Esophagus (tissue), 2 donors: ENCODE results near the gene TPSAB1. TPM values are rescaled to one million over a fixed set of nuclear protein-coding genes. Genes with fewer than 3 reads are reported as not detected.

Experiments
- H3K27ac ChIP-seq, 2 donors: one replicate each; pipeline ENCODE4 v1.5.1; 2013; ENCODE audit warnings: low read depth in 2 of 2, mild to moderate bottlenecking in 2 of 2, inconsistent platforms in 1 of 2, low read length in 1 of 2, moderate library complexity in 1 of 2
- H3K27me3 ChIP-seq, 2 donors: one replicate each; pipeline ENCODE4 v1.6.1; 2013; ENCODE audit warnings: low read length in 2 of 2, control low read depth in 1 of 2, mild to moderate bottlenecking in 1 of 2; ENCODE audit not compliant: insufficient read depth in 2 of 2, control insufficient read depth in 1 of 2
- H3K36me3 ChIP-seq, 2 donors: one replicate each; pipeline ENCODE4 v1.6.1; 2013; ENCODE audit warnings: low read length in 1 of 2; ENCODE audit not compliant: control insufficient read depth in 2 of 2, insufficient read depth in 2 of 2
- H3K4me1 ChIP-seq, 2 donors: one replicate each; pipeline ENCODE4 v1.6.1; 2013; ENCODE audit warnings: low read length in 1 of 2; ENCODE audit not compliant: control insufficient read depth in 2 of 2, insufficient read depth in 2 of 2
- H3K4me3 ChIP-seq, 2 donors: one replicate each; pipeline ENCODE4 v1.5.1; 2013; ENCODE audit warnings: low read length in 2 of 2, mild to moderate bottlenecking in 2 of 2, low read depth in 1 of 2, moderate library complexity in 1 of 2
- H3K9me3 ChIP-seq, 2 donors: one replicate each; pipeline ENCODE4 v1.6.1; 2013; ENCODE audit warnings: mild to moderate bottlenecking in 2 of 2, low read depth in 1 of 2, low read length in 1 of 2, moderate library complexity in 1 of 2; ENCODE audit not compliant: control insufficient read depth in 2 of 2, insufficient read depth in 1 of 2
- WGBS, 2 donors: extraction: QIAGEN DNeasy Blood & Tissue Kit; methylation state at CpG; one replicate each; pipeline ENCODE4 v1.1.7; 2013; 5-methylcytosine and 5-hydroxymethylcytosine counted together
- polyA plus RNA-seq, 2 donors: library from polyadenylated mRNA; stranded (reverse); fragments of 200-250 nt; gene quantifications; one replicate each; pipeline ENCODE4 v1.2.3, GENCODE V29; 2013
- donor health status: healthy with polysubstance abuse.
- donor health status: Bipolar disorder and iron deficiency.

The TPSAB1 gene
- polyA plus RNA-seq, 2 donors, result 2.8 to 33.0 TPM

DNA sequence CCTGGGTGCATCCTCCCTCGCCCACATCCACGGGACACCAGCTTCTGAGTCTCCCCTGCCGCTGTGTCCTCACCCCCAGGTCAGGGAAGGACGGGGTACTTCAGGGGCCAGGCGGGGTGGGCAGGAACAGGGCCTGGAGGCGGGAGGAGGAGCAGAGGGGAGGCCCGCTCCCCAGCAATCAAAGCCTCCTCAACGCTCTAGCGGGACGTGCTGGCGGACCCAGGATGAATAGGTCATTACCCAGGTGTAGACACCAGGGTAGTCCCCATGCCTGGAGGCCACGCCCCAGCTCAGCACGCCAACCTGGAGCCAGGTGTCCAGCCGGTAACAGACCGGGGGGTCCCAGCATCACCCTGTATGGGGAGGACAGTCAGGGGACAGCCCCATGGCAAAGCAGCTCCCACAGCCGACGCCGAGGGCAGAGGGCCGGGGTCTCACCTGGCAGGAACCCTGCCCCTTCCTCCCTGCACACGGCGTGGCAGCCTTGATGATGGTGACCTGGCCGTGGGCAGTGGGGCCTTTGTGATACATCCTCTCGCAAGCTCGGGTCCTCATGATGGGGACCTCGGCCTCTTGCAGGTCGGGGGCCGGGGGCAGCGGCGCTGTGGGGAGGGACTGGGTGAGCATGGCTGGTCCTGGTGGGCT is 39.6 kb downstream of the TPSAB1 start:
- 75 to 77% methylated on average over 29 of the region's 29 CpGs for WGBS, 2 donors
- no peaks in the 10 kb centered on the region for H3K36me3 ChIP-seq
- no peaks in the 10 kb centered on the region for H3K9me3 ChIP-seq
- H3K4me3 ChIP-seq, result no peak overlapping the region
- H3K27ac ChIP-seq, result no peak overlapping the region
- no peaks in the 10 kb centered on the region for H3K27me3 ChIP-seq
- no peaks in the 10 kb centered on the region for H3K4me1 ChIP-seq

DNA sequence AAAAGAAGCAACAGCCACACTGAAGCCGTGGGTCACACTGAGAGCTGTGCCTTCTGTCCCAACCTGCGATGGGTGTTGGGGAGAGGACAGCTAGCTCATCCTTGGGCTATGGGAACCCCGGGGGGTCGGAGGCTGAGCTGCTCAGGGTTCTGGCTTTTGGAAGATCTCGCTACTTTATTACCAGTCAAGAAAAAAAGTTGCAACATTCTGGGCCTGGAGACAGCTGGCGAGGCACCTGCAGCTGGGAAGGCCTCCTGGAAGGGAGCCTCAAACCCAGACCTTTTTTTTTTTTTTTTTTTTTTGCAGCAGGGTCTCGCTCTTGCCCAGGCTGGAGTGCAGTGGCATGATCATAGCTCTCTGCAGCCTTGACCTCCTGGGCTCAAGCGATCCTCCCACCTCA is 40.3 kb downstream of the TPSAB1 start:
- WGBS, 2 donors, result 66 to 73% methylated on average over 8 of the region's 8 CpGs
- Histone ChIP-seq H3K9me3 (no peaks in the 10 kb centered on the region), H3K4me3 (no peak overlapping the region), H3K27me3 (no peaks in the 10 kb centered on the region), H3K27ac (no peak overlapping the region), H3K36me3 (no peaks in the 10 kb centered on the region), H3K4me1 (no peaks in the 10 kb centered on the region)

DNA sequence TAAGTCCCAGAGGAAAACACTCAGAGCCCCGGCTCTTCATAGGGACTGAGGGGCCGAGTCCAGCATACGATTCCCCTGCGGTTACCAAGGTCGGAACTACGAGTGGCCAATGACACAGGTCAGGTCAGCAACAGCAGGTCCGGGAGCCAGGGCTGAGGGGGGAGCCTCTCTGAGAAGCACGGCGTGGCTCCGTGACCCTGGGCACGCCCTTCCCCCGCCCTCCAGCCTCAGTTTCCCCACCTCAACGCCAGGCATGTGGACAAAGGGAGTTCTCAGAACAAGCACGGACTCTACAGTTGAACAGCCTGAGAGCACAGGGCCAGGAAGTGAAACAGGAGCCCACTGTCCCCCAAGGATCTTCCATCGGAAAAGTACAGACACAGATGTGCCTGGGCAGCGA is 41.0 kb downstream of the TPSAB1 start:
- Histone ChIP-seq H3K27ac (no peak overlapping the region), H3K9me3 (no peaks in the 10 kb centered on the region), H3K4me3 (no peak overlapping the region), H3K4me1 (no peaks in the 10 kb centered on the region), H3K27me3 (no peaks in the 10 kb centered on the region), H3K36me3 (no peaks in the 10 kb centered on the region)
- 77 to 79% methylated on average over 16 of the region's 16 CpGs for WGBS, 2 donors

DNA sequence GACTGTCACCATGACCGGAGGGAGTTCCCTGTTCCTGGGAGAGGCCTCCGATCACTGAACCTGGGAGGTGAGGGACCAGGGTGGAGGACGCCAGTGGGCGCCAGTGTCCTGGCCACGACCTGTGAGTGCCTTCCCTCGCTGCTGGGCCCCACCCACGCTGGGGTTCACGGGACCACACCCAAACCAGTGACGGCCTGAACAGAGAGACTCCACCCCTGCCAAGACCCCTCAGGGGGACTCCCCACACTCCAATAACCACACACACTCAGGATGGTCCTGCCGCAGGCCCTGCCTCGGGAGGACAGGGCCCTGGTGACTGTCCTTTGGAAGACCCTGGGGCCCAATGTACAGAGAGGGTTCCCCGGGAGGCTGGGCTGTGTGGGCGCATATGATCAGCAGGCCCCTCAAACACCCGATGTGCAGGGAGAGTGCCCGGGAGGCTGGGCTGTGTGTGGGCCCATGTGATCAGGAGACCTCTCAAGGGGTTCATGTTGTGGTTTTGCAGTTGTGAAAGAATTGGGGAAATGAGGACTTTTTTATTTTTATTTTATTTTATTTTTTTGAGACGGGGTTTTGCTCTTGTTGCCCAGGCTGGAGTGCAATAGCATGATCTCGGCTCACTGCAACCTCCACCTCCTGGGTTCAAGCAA is 41.9 kb downstream of the TPSAB1 start:
- Histone ChIP-seq H3K4me3 (no peak overlapping the region), H3K4me1 (no peaks in the 10 kb centered on the region), H3K27ac (no peak overlapping the region), H3K9me3 (no peaks in the 10 kb centered on the region), H3K36me3 (no peaks in the 10 kb centered on the region), H3K27me3 (no peaks in the 10 kb centered on the region)
- WGBS, 2 donors, result 63 to 67% methylated on average over 15 to 17 of the region's 17 CpGs

DNA sequence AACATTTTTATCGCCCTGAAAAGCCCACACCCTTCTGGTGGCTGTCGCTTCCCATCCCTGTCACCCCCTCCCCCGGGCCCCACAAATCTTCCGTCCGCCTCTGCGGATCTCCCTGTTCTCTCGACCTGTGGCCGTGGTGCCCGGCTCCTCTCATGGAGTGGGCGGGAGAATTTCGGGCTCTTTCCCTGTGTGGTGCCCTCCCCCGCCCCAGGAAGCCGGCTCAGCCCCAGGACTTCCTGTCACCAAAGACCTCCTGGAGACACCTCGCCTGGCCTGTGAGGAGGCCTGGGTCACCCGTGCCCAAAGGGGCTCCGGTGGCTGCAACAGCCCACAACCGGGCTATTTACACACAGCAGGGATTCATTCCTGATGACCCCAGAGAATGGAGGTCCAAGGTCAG is 42.8 kb downstream of the TPSAB1 start:
- Histone ChIP-seq H3K27me3 (no peaks in the 10 kb centered on the region), H3K9me3 (no peaks in the 10 kb centered on the region), H3K36me3 (no peaks in the 10 kb centered on the region), H3K4me1 (no peaks in the 10 kb centered on the region), H3K27ac (no peak overlapping the region), H3K4me3 (no peak overlapping the region)
- 49 to 50% methylated on average over 17 of the region's 17 CpGs for WGBS, 2 donors

DNA sequence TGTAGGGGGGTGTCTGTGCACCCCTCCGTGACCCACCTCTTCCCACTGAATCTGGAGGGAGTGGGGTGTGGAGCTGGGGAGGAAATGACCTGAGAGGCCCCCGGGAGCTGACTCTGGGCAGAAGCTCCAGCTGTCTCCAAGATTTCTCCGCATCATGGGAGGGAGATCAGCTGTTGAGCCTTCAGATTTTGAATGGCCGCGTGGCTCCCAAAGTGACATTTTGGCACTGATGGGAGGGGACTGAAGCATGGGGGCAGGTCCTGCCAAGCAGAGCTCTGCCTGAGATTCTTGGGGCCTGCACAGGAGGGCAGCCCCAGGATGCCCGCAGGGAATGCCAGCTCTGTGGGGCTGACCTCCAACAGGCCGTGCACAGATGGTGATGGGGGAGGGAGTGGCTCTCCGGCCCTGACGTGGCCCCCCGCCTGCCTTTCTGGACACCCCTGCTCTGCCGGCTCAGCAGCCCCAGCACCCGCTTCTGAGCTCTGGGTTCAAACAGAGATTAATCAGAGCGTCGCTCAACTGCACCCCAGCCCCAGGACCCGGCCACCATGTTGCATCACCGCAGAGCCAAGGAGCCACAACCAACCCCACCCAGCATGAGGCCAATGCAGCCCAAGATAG is 43.6 kb downstream of the TPSAB1 start:
- Histone ChIP-seq H3K27me3 (peaks cover 0 to 7% of the 10 kb centered on the region in 2 donors), H3K36me3 (no peaks in the 10 kb centered on the region), H3K4me1 (no peaks in the 10 kb centered on the region), H3K4me3 (no peak overlapping the region), H3K27ac (no peak overlapping the region), H3K9me3 (no peaks in the 10 kb centered on the region)
- WGBS, 2 donors, result 70 to 81% methylated on average over 13 to 16 of the region's 16 CpGs

DNA sequence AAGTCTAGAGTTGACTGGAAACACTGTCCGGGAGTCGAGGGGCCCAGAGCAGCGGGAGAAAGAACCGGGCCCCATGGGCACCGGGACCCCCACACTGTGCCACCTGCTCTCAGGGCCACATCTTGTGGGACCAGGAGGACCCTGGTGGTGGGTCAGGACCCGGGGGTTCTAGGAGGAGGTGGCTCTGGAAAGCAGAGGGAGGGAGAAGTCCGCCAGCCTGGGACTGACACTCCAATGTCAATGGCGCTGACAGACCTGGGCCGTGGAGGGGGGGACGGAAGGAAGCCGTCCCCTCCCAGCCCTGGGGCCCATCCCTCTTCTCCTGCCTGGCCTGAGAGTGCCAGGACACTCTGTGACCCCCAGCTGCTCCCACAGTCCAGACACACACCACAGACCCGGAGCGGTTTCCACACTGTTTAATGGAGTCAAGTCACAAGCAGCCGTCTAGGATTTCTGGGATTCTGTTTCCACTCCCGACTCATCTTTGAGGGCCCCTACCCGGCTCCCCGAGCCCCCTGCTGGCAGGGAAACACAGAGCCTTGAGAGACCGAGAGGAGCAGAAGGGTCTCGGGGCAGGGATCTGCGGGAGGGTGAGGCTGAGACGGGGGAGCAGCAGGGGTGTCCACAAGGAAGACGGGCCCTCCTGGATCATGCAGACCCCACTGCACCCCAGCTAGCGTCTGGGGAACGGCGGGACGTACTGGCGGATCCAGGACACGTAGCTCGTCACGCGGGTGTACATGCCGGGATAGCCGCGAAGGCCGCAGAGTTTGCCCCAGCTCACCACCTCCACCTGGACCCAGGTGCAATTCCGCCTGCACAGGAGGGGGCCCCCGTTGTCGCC is 45.4 kb downstream of the TPSAB1 start:
- no peaks in the 10 kb centered on the region for H3K36me3 ChIP-seq
- no peak overlapping the region for H3K4me3 ChIP-seq
- H3K9me3 ChIP-seq, result no peaks in the 10 kb centered on the region
- WGBS, 2 donors, result 70 to 73% methylated on average over 35 to 38 of the region's 38 CpGs
- H3K4me1 ChIP-seq, result no peaks in the 10 kb centered on the region
- peaks cover 0 to 15% of the 10 kb centered on the region in 2 donors for H3K27me3 ChIP-seq
- H3K27ac ChIP-seq, result no peak overlapping the region

DNA sequence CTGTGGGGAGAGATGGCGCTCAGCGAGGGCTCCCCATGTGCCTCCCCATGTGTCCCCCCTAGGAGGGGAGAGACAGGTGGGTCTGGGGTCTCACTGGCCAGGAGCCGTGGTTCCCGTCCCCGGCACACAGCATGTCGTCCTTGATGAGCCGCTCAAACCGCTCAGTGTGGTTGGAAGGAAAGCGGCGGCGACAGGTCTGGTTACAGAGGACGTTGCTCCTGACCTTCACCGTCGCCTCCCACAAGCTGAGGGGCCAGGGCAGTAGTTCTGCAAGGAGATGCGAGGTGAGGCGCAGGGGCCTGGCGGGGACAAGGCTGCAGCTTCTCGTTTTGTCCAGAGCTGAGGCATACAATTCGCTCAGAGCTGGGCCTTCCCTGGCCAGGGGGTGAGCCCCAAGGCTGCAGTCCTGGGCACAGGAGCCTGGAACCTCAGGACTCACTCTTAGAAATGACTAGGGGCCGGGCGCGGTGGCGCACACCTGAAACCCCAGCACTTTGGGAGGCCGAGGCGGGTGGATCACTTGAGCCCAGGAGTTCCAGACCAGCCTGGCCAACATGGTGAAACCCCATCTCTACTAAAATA is 46.1 kb downstream of the TPSAB1 start:
- Histone ChIP-seq H3K4me3 (no peak overlapping the region), H3K27ac (no peak overlapping the region), H3K4me1 (no peaks in the 10 kb centered on the region), H3K36me3 (no peaks in the 10 kb centered on the region), H3K27me3 (peaks cover 0 to 15% of the 10 kb centered on the region in 2 donors), H3K9me3 (no peaks in the 10 kb centered on the region)
- WGBS, 2 donors, result 77 to 82% methylated on average over 25 of the region's 25 CpGs

DNA sequence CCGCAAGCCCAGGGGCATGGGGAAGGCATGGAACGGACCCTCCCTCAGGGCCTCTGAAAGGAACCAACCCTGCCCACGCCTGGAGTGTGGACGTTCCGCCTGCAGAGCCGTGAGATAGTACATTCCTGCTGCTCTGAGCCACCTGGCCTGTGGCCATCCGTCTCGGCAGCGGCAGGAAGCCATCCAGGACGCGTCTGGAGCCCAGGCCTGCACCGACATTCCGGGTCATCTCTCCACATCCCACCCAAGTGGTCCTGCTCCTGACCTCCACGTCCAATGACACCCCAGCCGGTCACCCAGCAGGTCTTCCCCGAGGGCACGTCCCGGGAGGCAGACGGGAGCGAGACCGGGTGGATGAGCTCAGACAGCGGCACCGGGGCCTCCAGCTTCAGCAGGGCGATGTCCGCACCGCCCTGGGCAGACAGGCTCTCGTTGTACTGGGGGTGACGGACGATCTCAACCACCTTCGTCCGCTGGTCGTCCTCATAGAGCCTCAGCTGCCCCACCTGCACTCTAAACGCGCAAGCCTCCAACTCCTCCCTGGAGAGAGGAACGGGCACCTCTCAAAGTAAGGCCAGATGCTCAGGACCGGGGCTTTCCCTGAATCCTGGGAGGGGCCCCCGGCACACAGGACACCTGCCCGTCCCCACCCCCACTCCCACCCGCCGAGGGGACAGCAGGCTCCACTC is 47.6 kb downstream of the TPSAB1 start:
- peaks cover 0 to 15% of the 10 kb centered on the region in 2 donors for H3K27me3 ChIP-seq
- no peak overlapping the region for H3K27ac ChIP-seq
- no peaks in the 10 kb centered on the region for H3K4me1 ChIP-seq
- H3K36me3 ChIP-seq, result no peaks in the 10 kb centered on the region
- WGBS, 2 donors, result 41 to 42% methylated on average over 40 of the region's 40 CpGs
- no peaks in the 10 kb centered on the region for H3K9me3 ChIP-seq
- H3K4me3 ChIP-seq, result no peak overlapping the region
